Measurements from ENCODE around the gene DMD.

DMD gene

GRCh38 chrX:32455704-32456103 lies 755.6 kb downstream of the DMD start:
- TF ChIP-seq, protein P1, sequence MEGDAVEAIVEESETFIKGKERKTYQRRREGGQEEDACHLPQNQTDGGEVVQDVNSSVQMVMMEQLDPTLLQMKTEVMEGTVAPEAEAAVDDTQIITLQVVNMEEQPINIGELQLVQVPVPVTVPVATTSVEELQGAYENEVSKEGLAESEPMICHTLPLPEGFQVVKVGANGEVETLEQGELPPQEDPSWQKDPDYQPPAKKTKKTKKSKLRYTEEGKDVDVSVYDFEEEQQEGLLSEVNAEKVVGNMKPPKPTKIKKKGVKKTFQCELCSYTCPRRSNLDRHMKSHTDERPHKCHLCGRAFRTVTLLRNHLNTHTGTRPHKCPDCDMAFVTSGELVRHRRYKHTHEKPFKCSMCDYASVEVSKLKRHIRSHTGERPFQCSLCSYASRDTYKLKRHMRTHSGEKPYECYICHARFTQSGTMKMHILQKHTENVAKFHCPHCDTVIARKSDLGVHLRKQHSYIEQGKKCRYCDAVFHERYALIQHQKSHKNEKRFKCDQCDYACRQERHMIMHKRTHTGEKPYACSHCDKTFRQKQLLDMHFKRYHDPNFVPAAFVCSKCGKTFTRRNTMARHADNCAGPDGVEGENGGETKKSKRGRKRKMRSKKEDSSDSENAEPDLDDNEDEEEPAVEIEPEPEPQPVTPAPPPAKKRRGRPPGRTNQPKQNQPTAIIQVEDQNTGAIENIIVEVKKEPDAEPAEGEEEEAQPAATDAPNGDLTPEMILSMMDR (IDR thresholded peaks at IDR 0.05; ENCODE audit: low read depth, low read length) = no peak
- no peak for DNase-seq
- H3K9me3 ChIP-seq = no peaks in the 10 kb centered on the region
- no peak overlapping the region for H3K4me3 ChIP-seq (ENCODE audit: low read depth, low read length)
- H3K4me1 ChIP-seq = no peaks in the 10 kb centered on the region
- no peaks in the 10 kb centered on the region for H3K36me3 ChIP-seq
- H3K27me3 ChIP-seq = no peaks in the 10 kb centered on the region

DNA sequence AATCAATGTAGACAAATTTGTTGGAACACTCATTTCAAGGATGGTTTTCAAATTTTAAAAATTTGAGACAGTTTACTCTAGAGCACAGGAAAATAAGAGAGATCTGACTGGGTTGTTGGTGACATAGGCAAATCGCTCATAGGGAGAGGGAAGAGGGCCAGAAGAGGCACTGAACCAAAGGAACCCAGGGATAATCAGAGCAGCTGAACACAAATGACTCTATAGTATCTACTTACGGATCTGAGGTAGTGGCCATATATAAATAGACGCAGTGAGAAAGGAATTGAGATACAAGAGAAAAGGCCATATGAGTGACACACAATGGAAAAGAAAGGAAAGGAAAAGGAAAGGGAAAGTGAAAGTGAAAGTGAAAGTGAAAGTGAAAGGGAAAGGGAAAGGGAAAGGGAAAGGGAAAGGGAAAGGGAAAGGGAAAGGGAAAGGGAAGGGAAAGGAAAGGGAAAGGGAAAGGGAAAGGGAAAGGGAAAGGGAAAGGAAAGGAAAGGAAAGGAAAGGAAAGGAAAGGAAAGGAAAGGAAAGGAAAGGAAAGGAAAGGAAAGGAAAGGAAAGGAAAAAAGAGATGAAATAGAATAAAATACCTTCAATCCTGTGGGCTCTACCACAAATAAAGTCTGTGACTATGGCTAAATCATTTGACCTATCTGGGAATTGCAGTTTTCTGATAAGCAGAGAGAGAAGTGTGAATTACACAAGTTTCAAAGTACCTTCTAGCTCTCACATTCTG lies 759.2 kb downstream of the DMD start:
- TF ChIP-seq, protein P1 (IDR thresholded peaks at IDR 0.05; ENCODE audit: low read depth, low read length) = no peak
- H3K9me3 ChIP-seq = no peaks in the 10 kb centered on the region
- no peaks in the 10 kb centered on the region for H3K27me3 ChIP-seq
- no peaks in the 10 kb centered on the region for H3K36me3 ChIP-seq
- no peak overlapping the region for H3K4me3 ChIP-seq (ENCODE audit: low read depth, low read length)
- H3K4me1 ChIP-seq = no peaks in the 10 kb centered on the region
- DNase-seq = no peak

GRCh38 chrX:32448945-32449344 lies 762.4 kb downstream of the DMD start:
- H3K9me3 ChIP-seq = no peaks in the 10 kb centered on the region
- DNase-seq = no peak
- H3K4me3 ChIP-seq (ENCODE audit: low read depth, low read length) = no peak overlapping the region
- no peaks in the 10 kb centered on the region for H3K36me3 ChIP-seq
- TF ChIP-seq, protein P1 (IDR thresholded peaks at IDR 0.05; ENCODE audit: low read depth, low read length) = no peak
- H3K27me3 ChIP-seq = no peaks in the 10 kb centered on the region
- H3K4me1 ChIP-seq = no peaks in the 10 kb centered on the region

- no peak overlapping the region for H3K4me3 ChIP-seq (ENCODE audit: low read depth, low read length)
- DNase-seq = no peak
- TF ChIP-seq, protein P1 (IDR thresholded peaks at IDR 0.05; ENCODE audit: low read depth, low read length) = no peak
- no peaks in the 10 kb centered on the region for H3K27me3 ChIP-seq
- no peaks in the 10 kb centered on the region for H3K9me3 ChIP-seq
- no peaks in the 10 kb centered on the region for H3K36me3 ChIP-seq
- H3K4me1 ChIP-seq = no peaks in the 10 kb centered on the region
These were observed 763.0 kb downstream of the DMD start for GRCh38 chrX:32448320-32448719.

- H3K4me1 ChIP-seq = no peaks in the 10 kb centered on the region
- no peaks in the 10 kb centered on the region for H3K27me3 ChIP-seq
- no peaks in the 10 kb centered on the region for H3K36me3 ChIP-seq
- no peak overlapping the region for H3K4me3 ChIP-seq (ENCODE audit: low read depth, low read length)
- TF ChIP-seq, protein P1 (IDR thresholded peaks at IDR 0.05; ENCODE audit: low read depth, low read length) = no peak
- DNase-seq = no peak
- H3K9me3 ChIP-seq = no peaks in the 10 kb centered on the region
These were observed 763.7 kb downstream of the DMD start for GRCh38 chrX:32447640-32448039.

DNA sequence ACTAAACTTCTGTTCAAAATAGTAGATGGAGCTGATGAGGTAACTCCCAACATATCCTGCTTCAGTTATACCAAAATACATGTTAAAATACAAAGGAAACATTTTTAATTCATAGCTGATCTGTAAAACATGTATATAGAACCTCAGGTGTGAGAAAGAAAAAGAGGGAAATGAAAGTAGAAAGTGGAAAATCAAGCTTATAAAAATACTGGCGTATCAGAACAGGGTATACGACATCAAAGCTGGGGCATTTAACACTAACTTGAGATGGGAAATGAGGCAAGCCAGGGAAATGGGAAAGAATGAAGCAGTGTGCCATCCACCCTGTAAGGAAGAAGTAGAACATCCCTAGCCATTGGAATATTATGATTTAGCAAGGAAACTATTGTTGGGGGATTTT lies 767.5 kb downstream of the DMD start:
- Histone ChIP-seq H3K36me3 (no peaks in the 10 kb centered on the region), H3K4me1 (no peaks in the 10 kb centered on the region), H3K4me3 (ENCODE audit: low read depth, low read length) (no peak overlapping the region), H3K9me3 (no peaks in the 10 kb centered on the region), H3K27me3 (no peaks in the 10 kb centered on the region)
- no peak for DNase-seq
- TF ChIP-seq, protein P1 (IDR thresholded peaks at IDR 0.05; ENCODE audit: low read depth, low read length) = no peak

Measured in BE2C (cell line).